PC-3 (cell line): Measurements from ENCODE around the gene ABLIM3. TPM values are rescaled to one million over a fixed set of nuclear protein-coding genes. Genes with fewer than 3 reads are reported as not detected.

Experiments used
- ATAC-seq: fragments of 200-7000 bp; cut with Tn5 transposase; 2 replicates; pipeline ENCODE4 v1.9.1; 2020; ENCODE audit warnings: mild to moderate bottlenecking, moderate library complexity
- BruUV-seq: library from RNA; stranded (reverse); fragments of 400-500 nt; replicated peaks from 2 replicates; lab custom pipeline; 2021; lab: Mats Ljungman, UMichigan
- CTCF ChIA-PET: fragments of 300-600 bp; sonication (Branson Sonifier 250); formaldehyde crosslinking; loops from one replicate; lab custom pipeline; 2022; ENCODE audit warnings: antibody characterized with exemption; lab: Charles Lee
- POLR2A ChIA-PET: fragments of 300-600 bp; sonication (Branson Sonifier 250); formaldehyde crosslinking; loops from one replicate; lab custom pipeline; 2022; ENCODE audit warnings: antibody characterized with exemption; ENCODE audit not compliant: unreplicated experiment; lab: Charles Lee
- DNase-seq: peaks from one replicate; pipeline ENCODE4 v3.0.0-alpha.2; 2015
- H2AFZ ChIP-seq: fragments of 300-600 bp; sonication (generic); 2 replicates; pipeline ENCODE4 v1.6.0; 2016; ENCODE audit warnings: antibody characterized with exemption, low read length
- H3F3A ChIP-seq: fragments of 300-600 bp; sonication (generic); one replicate; pipeline ENCODE4 v1.6.0; 2017; ENCODE audit warnings: antibody characterized with exemption, low read length, control low read depth, mild to moderate bottlenecking; ENCODE audit not compliant: unreplicated experiment
- H3K27ac ChIP-seq: fragments of 300-600 bp; sonication (generic); 2 replicates; pipeline ENCODE4 v1.5.1; 2016; ENCODE audit warnings: mild to moderate bottlenecking, low read length
- H3K27me3 ChIP-seq: fragments of 300-600 bp; sonication (generic); 2 replicates; pipeline ENCODE4 v1.6.1; 2016; ENCODE audit warnings: low read length, mixed read lengths
- H3K36me3 ChIP-seq: fragments of 300-600 bp; sonication (generic); 2 replicates; pipeline ENCODE4 v1.6.1; 2016; ENCODE audit warnings: low read depth, mixed run types, low read length, mixed read lengths
- H3K4me1 ChIP-seq: fragments of 300-600 bp; sonication (generic); 2 replicates; pipeline ENCODE4 v1.5.1; 2016; ENCODE audit warnings: low read length; ENCODE audit not compliant: insufficient read depth
- H3K4me2 ChIP-seq: fragments of 300-600 bp; sonication (generic); 2 replicates; pipeline ENCODE4 v1.6.0; 2016; ENCODE audit warnings: low read length
- H3K4me3 ChIP-seq: fragments of 300-600 bp; sonication (generic); 2 replicates; pipeline ENCODE4 v1.5.1; 2016; ENCODE audit warnings: mild to moderate bottlenecking, low read length, mixed read lengths
- H3K79me2 ChIP-seq: fragments of 300-600 bp; sonication (generic); 2 replicates; pipeline ENCODE4 v1.6.1; 2017; ENCODE audit warnings: low read length, mixed read lengths
- H3K9ac ChIP-seq: fragments of 300-600 bp; sonication (generic); 2 replicates; pipeline ENCODE4 v1.6.0; 2016; ENCODE audit warnings: mild to moderate bottlenecking, low read length
- H3K9me2 ChIP-seq: fragments of 300-600 bp; sonication (generic); replicated peaks from 2 replicates; pipeline ENCODE4 v1.6.1; 2016; ENCODE audit warnings: mixed run types, low read length, mixed read lengths
- H3K9me3 ChIP-seq: fragments of 300-600 bp; sonication (generic); 2 replicates; pipeline ENCODE4 v1.6.1; 2016; ENCODE audit warnings: low read length, mixed read lengths
- H4K20me1 ChIP-seq: fragments of 300-600 bp; sonication (generic); 2 replicates; pipeline ENCODE4 v1.6.1; 2016; ENCODE audit warnings: low read length, mixed read lengths
- EZH2 ChIP-seq: fragments of 300-600 bp; sonication (generic); IDR thresholded peaks from one replicate; pipeline ENCODE4 v1.6.1; 2017; ENCODE audit warnings: antibody characterized with exemption, mild to moderate bottlenecking, low read length; ENCODE audit not compliant: unreplicated experiment
- EZH2phosphoT487 ChIP-seq: fragments of 300-600 bp; sonication (generic); IDR thresholded peaks from 2 replicates; pipeline ENCODE4 v1.6.1; 2018; ENCODE audit warnings: mild to moderate bottlenecking, antibody characterized with exemption, low read length, borderline replicate concordance
- intact Hi-C: fragments of 100-400 bp; cut with micrococcal nuclease; formaldehyde crosslinking; loops from 2 replicates; pipeline ENCODE4 v1.9.0; 2023
- total RNA-seq: library from RNA; depleted of rRNA; stranded (reverse); fragments of >200 nt; gene quantifications from 2 replicates; pipeline ENCODE4 v1.2.3, GENCODE V29; 2014
- TF ChIP-seq, protein P1 (sequence below): fragments of 300-600 bp; sonication (generic); conservative IDR thresholded peaks from 2 replicates; pipeline ENCODE4 v1.5.1; 2017; ENCODE audit warnings: antibody characterized with exemption, low read depth, mild to moderate bottlenecking, low read length

Gene ABLIM3
- total RNA-seq, 1 experiment from 2014 or later: 43.6 TPM

DNA sequence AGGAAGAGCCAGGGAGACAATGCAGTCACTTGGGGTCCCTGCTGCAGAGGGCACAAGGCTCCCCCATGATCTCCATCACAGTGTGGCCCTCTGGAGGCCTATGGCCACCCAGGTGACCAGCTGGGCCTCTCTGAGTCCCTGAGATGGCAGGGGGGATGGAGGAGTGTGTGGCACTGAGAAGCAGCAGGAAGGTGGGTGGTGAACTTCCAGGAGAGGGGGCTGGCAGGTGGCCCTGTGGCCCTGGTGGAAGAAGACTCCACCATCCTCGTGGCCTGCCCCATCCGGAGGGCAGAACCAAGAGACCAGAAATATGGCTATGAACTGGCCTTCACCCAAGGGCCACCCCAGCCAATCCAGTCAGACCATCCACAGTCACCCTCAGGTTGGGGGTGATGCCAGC lies 98.6 kb downstream of the ABLIM3 start:
- H3K79me2 ChIP-seq: no peaks in the 10 kb centered on the region
- no peak overlapping the region for H2AFZ ChIP-seq
- ChIA-PET CTCF (no interaction called here), POLR2A (interaction anchor here (0.5 kb wide), 1 partner anchor 798 kb away, joined by 3 read pairs; no protein-coding TSS in a partner anchor)
- H3K9me3 ChIP-seq: no peaks in the 10 kb centered on the region
- H3K27ac ChIP-seq: no peak overlapping the region
- no peaks in the 10 kb centered on the region for H3F3A ChIP-seq
- no peaks in the 10 kb centered on the region for H3K4me1 ChIP-seq
- no peaks in the 10 kb centered on the region for H3K27me3 ChIP-seq
- H3K4me2 ChIP-seq: no peak overlapping the region
- intact Hi-C loops: no loop called here
- ATAC-seq: no peak
- TF ChIP-seq, protein P1, sequence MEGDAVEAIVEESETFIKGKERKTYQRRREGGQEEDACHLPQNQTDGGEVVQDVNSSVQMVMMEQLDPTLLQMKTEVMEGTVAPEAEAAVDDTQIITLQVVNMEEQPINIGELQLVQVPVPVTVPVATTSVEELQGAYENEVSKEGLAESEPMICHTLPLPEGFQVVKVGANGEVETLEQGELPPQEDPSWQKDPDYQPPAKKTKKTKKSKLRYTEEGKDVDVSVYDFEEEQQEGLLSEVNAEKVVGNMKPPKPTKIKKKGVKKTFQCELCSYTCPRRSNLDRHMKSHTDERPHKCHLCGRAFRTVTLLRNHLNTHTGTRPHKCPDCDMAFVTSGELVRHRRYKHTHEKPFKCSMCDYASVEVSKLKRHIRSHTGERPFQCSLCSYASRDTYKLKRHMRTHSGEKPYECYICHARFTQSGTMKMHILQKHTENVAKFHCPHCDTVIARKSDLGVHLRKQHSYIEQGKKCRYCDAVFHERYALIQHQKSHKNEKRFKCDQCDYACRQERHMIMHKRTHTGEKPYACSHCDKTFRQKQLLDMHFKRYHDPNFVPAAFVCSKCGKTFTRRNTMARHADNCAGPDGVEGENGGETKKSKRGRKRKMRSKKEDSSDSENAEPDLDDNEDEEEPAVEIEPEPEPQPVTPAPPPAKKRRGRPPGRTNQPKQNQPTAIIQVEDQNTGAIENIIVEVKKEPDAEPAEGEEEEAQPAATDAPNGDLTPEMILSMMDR: no peak
- no peak for TF ChIP-seq EZH2
- TF ChIP-seq EZH2phosphoT487: no peak
- no peaks in the 10 kb centered on the region for H3K9me2 ChIP-seq
- no peak overlapping the region for H3K9ac ChIP-seq
- no peaks in the 10 kb centered on the region for H4K20me1 ChIP-seq
- no peak overlapping the region for H3K4me3 ChIP-seq
- BruUV-seq: no TSS peak
- peaks cover 3% of the 10 kb centered on the region; the same call in 1 of the 2 replicates for H3K36me3 ChIP-seq
- DNase-seq: no peak

- intact Hi-C loops: no loop called here
These were observed 99.2 kb downstream of the ABLIM3 start for GRCh38 chr5:149240354-149240998.

More at GRCh38 chr5:149240354-149240998, 99.2 kb downstream of the ABLIM3 start:
- Histone ChIP-seq H3F3A (no peaks in the 10 kb centered on the region), H3K4me3 (no peak overlapping the region), H3K79me2 (no peaks in the 10 kb centered on the region), H2AFZ (no peak overlapping the region), H3K27me3 (no peaks in the 10 kb centered on the region), H3K9me2 (no peaks in the 10 kb centered on the region), H3K9me3 (no peaks in the 10 kb centered on the region), H3K4me1 (no peaks in the 10 kb centered on the region), H3K36me3 (peaks cover 3% of the 10 kb centered on the region; the same call in 1 of the 2 replicates), H3K27ac (no peak overlapping the region), H3K9ac (no peak overlapping the region), H3K4me2 (no peak overlapping the region), H4K20me1 (no peaks in the 10 kb centered on the region)
- ChIA-PET POLR2A (interaction anchor here (0.5 kb wide), 1 partner anchor 799 kb away, joined by 3 read pairs; no protein-coding TSS in a partner anchor), CTCF (no interaction called here)
- TF ChIP-seq, protein P1: no peak
- TF ChIP-seq EZH2: no peak
- TF ChIP-seq EZH2phosphoT487: no peak
- no TSS peak for BruUV-seq
- no peak for DNase-seq
- ATAC-seq: no peak
